ENCODE results near the gene ISCA2.

DNA sequence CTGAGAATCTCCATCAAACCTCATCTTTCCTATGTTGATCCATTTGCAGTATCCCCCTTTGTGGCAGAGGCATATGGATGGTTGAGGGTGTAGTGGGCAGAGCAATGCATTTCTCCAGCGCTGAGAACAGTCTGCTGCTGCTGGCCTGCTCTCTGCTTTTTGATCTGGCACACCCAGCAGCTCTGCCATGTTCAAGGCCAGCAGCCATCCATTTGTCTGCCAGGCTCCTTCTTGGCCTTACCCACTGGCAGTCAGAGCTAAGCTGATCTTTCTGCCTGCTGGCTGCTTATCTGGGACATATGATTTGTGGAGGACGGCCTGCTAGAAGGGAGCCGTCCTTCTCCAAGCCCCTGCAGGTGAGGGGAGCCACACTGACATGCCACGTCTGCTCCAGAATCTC, 17.5 kb upstream of the ISCA2 start:
- TF ChIP-seq, protein P1, sequence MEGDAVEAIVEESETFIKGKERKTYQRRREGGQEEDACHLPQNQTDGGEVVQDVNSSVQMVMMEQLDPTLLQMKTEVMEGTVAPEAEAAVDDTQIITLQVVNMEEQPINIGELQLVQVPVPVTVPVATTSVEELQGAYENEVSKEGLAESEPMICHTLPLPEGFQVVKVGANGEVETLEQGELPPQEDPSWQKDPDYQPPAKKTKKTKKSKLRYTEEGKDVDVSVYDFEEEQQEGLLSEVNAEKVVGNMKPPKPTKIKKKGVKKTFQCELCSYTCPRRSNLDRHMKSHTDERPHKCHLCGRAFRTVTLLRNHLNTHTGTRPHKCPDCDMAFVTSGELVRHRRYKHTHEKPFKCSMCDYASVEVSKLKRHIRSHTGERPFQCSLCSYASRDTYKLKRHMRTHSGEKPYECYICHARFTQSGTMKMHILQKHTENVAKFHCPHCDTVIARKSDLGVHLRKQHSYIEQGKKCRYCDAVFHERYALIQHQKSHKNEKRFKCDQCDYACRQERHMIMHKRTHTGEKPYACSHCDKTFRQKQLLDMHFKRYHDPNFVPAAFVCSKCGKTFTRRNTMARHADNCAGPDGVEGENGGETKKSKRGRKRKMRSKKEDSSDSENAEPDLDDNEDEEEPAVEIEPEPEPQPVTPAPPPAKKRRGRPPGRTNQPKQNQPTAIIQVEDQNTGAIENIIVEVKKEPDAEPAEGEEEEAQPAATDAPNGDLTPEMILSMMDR (IDR thresholded peaks at IDR 0.05; ENCODE audit: low read length), result no peak
- TF ChIP-seq EZH2 (IDR thresholded peaks at IDR 0.05; ENCODE audit: borderline replicate concordance, low read length), result no peak
